AG09309 (cell line): ENCODE data around the gene DIP2C.
A peak's percentile ranks its signal among the peaks of the same experiment; 100 is the strongest.

Experiments
- DNase-seq: peaks from one replicate; pipeline ENCODE4 v3.0.0-alpha.2; 2010; ENCODE audit warnings: low read depth
- H3K4me3 ChIP-seq: 2 replicates; pipeline ENCODE4 v1.5.1; 2011; ENCODE audit warnings: mild to moderate bottlenecking, low read depth, low read length, moderate library complexity; ENCODE audit not compliant: control insufficient read depth
- TF ChIP-seq, protein P1 (sequence below): IDR thresholded peaks from 2 replicates; pipeline ENCODE4 v1.5.1; 2011; ENCODE audit warnings: mild to moderate bottlenecking, low read depth, low read length, inconsistent platforms; ENCODE audit not compliant: insufficient read depth, control insufficient read depth; ENCODE audit errors: missing control alignments

The DIP2C gene

DNA sequence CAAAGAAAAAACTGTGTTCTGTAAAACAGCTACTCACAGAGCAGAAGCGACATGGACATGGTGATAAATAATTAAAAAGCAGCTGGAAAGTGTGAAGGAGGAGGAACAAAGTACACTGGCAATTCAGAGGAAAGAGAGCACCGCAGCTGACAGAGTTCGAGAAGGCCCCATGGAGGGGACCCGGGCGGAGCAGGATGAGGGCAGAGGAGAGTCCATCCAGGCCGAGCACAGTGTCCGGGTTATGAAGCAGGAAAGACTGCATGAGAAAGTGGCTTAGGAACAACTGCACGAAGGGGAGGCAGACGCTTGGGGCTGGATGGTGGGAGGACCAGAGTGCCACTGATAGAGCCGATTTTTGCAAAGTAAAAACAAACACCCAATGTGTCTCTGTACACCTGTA is 368.7 kb downstream of the DIP2C start:
- H3K4me3 ChIP-seq, result no peak overlapping the region
- TF ChIP-seq, protein P1, sequence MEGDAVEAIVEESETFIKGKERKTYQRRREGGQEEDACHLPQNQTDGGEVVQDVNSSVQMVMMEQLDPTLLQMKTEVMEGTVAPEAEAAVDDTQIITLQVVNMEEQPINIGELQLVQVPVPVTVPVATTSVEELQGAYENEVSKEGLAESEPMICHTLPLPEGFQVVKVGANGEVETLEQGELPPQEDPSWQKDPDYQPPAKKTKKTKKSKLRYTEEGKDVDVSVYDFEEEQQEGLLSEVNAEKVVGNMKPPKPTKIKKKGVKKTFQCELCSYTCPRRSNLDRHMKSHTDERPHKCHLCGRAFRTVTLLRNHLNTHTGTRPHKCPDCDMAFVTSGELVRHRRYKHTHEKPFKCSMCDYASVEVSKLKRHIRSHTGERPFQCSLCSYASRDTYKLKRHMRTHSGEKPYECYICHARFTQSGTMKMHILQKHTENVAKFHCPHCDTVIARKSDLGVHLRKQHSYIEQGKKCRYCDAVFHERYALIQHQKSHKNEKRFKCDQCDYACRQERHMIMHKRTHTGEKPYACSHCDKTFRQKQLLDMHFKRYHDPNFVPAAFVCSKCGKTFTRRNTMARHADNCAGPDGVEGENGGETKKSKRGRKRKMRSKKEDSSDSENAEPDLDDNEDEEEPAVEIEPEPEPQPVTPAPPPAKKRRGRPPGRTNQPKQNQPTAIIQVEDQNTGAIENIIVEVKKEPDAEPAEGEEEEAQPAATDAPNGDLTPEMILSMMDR, result no peak

DNA sequence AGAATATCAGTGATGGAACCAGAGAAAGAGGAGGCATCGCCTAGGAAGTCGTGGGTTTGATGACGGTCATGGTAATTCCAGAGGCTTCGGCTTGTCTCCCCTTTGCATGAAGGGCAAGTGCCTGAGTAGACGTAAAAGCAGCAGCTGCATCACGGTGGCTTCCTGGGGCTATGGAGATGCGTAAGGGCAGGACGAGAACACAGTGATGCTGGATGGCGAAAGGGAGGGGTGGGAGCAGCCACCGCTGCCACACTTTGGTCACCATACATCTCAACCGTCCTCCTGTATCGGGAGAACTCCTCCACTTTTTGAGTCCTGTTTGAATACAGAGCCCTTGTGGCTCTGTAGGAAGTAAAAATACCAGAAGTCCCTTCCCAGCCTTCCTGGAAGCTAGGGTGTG is 371.5 kb downstream of the DIP2C start:
- TF ChIP-seq, protein P1, result no peak
- DNase-seq, result no peak
- no peak overlapping the region for H3K4me3 ChIP-seq

More for the DNA sequence above, 368.7 kb downstream of the DIP2C start:
- no peak for DNase-seq

DNA sequence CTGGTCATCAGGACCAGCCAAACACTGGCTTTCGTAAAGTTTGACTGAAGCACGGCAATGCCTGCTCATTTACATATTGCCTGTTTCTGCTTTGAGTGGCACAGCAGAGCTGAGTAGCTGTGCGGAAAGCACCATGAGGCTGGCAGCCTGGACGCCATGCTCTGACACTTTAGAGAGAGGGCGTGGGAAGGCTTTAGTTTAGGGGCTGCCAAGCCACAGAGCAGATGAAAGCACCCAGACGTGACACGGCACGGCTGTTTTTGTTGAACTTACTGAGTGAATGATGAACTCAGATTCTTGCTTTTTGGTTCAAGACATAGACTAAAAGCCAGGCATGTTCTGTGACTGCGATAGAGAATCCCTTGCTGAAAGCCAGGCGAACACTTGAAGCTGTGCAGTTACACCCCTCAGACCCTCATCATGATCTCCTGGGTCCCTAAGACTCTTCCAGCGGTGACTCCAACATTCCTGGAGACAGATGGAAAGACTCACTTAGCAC is 372.1 kb downstream of the DIP2C start:
- DNase-seq, result peak; percentile 17
- H3K4me3 ChIP-seq, result no peak overlapping the region
- TF ChIP-seq, protein P1, result no peak

DNA sequence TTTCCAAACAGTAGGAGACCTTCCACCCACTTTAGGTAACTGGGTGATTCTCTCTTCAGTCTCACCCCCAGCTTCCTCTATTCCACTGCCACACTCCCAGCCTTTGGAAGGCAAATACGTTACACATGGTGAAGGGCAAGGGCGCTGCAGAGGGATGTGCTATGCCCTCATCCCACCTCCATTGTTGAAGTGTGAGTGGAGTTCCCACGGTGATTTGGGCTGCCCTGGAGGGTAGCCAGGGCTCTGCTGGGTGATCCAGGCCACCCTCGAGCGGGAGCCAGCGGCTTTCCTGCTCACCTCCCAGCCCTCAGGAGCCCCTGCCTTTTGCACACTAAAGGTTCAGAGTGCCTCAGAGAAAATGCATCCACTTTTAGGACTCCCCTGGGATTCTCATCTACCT is 373.1 kb downstream of the DIP2C start:
- TF ChIP-seq, protein P1, result no peak
- no peak for DNase-seq
- H3K4me3 ChIP-seq, result no peak overlapping the region

DNA sequence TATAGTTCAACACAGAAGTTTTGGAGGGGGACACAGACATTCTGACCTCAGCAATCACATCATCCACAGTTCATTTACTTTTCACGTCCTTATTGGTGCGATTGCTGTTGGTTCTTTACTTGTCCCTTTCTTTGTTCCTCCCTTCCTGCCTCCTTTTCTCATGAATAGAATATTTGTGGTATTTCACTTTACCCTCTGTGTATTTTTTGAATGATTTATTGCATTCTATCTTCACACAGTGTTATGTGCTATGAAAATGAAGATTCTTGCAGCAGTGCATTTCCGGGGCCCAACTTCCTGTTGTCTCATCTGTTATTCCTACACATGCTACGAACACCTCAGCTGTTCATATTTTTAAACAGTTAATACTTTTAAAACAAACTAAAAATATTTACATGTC is 374.6 kb downstream of the DIP2C start:
- no peak overlapping the region for H3K4me3 ChIP-seq
- TF ChIP-seq, protein P1, result no peak
- DNase-seq, result no peak

DNA sequence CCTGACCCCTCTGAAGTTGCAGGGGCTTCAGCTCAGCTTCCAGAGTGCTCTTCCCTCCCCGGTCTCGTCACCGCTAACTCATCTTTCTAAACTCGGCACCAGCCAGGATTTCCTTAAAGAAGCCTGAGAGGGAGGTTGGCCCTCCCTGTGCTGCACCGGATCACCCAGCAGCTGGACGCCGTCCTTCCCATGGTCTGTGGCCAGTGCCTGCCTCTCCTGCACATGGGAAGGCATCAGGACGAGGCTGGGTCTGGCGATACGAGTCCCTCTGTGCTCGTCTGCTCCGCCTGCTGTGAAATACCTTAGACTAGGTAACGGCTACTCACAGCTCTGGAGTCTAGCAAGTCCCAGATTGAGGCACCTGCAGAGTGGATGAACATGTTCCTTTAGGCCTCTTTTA is 375.1 kb downstream of the DIP2C start:
- TF ChIP-seq, protein P1, result no peak
- no peak overlapping the region for H3K4me3 ChIP-seq
- DNase-seq, result no peak
